AG09309 (cell line): ENCODE measurements around the gene VAMP3.

ENCODE experiments used
- DNase-seq: peaks from one replicate; pipeline ENCODE4 v3.0.0-alpha.2; 2010; ENCODE audit warnings: low read depth
- H3K4me3 ChIP-seq: 2 replicates; pipeline ENCODE4 v1.5.1; 2011; ENCODE audit warnings: mild to moderate bottlenecking, low read depth, low read length, moderate library complexity; ENCODE audit not compliant: control insufficient read depth
- CTCF ChIP-seq: IDR thresholded peaks from 2 replicates; pipeline ENCODE4 v1.5.1; 2011; ENCODE audit warnings: mild to moderate bottlenecking, low read depth, low read length, inconsistent platforms; ENCODE audit not compliant: insufficient read depth, control insufficient read depth; ENCODE audit errors: missing control alignments

The VAMP3 gene

DNA sequence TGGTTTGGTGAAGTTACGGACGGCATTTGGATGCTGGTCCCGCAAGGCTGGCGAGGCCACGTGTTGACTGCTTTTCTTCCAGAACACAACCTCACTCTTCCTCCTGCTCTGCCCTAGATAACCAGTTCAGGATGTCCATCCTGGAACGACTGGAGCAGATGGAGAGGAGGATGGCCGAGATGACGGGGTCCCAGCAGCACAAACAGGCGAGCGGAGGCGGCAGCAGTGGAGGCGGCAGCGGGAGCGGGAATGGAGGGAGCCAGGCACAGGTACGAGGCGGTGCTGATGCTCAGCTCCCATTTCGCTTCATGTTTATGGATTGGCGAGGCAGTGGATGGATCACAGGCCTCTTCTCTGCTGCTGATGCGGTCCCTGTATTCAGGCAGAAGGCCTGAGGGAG is 38.8 kb upstream of the VAMP3 start:
- DNase-seq: no peak
- TF ChIP-seq CTCF: no peak
- H3K4me3 ChIP-seq: no peak overlapping the region

GRCh38 chr1:7733276-7733675 is 37.8 kb upstream of the VAMP3 start:
- DNase-seq: no peak
- TF ChIP-seq CTCF: no peak
- no peak overlapping the region for H3K4me3 ChIP-seq

GRCh38 chr1:7738044-7738443 is 33.1 kb upstream of the VAMP3 start:
- no peak overlapping the region for H3K4me3 ChIP-seq
- DNase-seq: no peak
- TF ChIP-seq CTCF: no peak

GRCh38 chr1:7743346-7743745 is 27.8 kb upstream of the VAMP3 start:
- TF ChIP-seq CTCF: no peak
- no peak overlapping the region for H3K4me3 ChIP-seq

DNA sequence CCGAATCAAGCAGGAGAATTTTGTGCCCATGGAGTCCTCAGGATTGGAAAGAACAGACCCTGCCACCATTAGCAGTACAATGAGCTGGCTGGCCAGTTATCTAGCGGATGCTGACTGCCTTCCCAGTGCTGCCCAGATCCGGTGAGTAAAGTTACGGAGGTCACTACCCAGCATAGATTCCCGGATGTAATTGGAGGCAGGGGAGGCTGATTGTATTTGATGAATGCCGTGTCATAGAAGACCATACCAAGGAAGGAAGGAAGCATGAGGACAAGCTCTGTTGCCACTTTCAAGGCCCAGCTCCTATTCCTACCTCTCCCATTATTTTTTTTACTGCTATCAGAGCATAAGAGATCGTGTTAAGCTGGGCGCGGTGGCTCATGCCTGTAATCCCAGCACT is 26.2 kb upstream of the VAMP3 start:
- H3K4me3 ChIP-seq: no peak overlapping the region
- no peak for TF ChIP-seq CTCF
- DNase-seq: no peak

More at GRCh38 chr1:7743346-7743745, 27.8 kb upstream of the VAMP3 start:
- no peak for DNase-seq

DNA sequence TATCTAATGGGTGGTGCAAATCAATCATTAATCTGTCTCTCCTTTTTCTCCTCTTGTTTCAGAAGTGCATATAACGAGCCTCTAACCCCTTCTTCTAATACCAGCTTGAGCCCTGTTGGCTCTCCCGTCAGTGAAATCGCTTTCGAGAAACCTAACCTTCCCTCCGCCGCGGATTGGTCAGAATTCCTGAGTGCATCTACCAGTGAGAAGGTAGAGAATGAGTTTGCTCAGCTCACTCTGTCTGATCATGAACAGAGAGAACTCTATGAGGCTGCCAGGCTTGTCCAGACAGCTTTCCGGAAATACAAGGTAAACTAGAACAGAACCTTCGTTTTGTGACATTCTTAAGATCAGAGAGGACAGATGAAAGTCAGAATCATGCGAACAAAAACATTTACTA is 25.3 kb upstream of the VAMP3 start:
- DNase-seq: no peak
- no peak overlapping the region for H3K4me3 ChIP-seq
- no peak for TF ChIP-seq CTCF

DNA sequence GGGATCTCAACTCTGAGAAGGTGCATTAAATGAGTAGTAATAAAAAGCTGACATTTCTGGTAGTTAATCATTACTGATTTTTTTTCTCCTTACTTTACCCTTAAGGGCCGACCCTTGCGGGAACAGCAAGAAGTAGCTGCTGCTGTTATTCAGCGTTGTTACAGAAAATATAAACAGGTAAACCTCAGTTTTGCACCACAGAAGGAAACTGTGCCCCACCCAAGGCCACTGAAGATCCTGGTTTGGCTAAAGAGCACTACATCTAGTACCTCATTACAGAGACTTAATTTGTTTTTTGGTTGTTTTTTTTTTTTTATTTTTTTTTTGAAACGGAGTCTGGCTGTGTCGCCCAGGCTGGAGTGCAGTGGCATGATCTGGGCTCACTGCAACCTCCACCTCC is 23.5 kb upstream of the VAMP3 start:
- no peak for TF ChIP-seq CTCF
- H3K4me3 ChIP-seq: no peak overlapping the region
- DNase-seq: no peak
